Activated CD4-positive, alpha-beta T cell treated with anti-CD3 and anti-CD28 coated beads, Interleukin-2, amount 10 ng/mL, durations not matched to agents 7 days and 5 days (primary cell): ENCODE results near the gene CHAC1. TPM values are rescaled to one million over a fixed set of nuclear protein-coding genes. Genes with fewer than 3 reads are reported as not detected.
"Not testable (repeated sequence)": the region's sequence is repeated elsewhere in the genome, so short reads cannot be mapped to it uniquely, and the experiment has no call there.

ENCODE experiments used
- CTCF ChIA-PET: fragments of 350-600 bp; sonication (Branson Sonifier 250); formaldehyde crosslinking; loops from one replicate; lab custom pipeline; 2021; ENCODE audit warnings: antibody characterized with exemption; lab: Charles Lee
- POLR2A ChIA-PET: fragments of 350-600 bp; sonication (Branson Sonifier 250); formaldehyde crosslinking; loops from one replicate; lab custom pipeline; 2021; ENCODE audit warnings: antibody characterized with exemption; lab: Charles Lee
- DNase-seq: peaks from one replicate; pipeline ENCODE4 v3.0.0-alpha.2; 2020
- H3K27ac Mint-ChIP-seq: one replicate; pipeline ENCODE4 v1.8.0; 2021; ENCODE audit warnings: mild to moderate bottlenecking, moderate library complexity, mixed read lengths
- H3K27me3 Mint-ChIP-seq: one replicate; pipeline ENCODE4 v1.8.0; 2021; ENCODE audit warnings: mixed read lengths
- H3K36me3 Mint-ChIP-seq: one replicate; pipeline ENCODE4 v1.8.0; 2021; ENCODE audit warnings: low read depth, mixed read lengths
- H3K4me1 Mint-ChIP-seq: one replicate; pipeline ENCODE4 v1.8.0; 2021; ENCODE audit warnings: mixed read lengths
- H3K4me3 Mint-ChIP-seq: one replicate; pipeline ENCODE4 v1.8.0; 2021; ENCODE audit warnings: mild to moderate bottlenecking, moderate library complexity, mixed read lengths
- H3K9me3 Mint-ChIP-seq: one replicate; pipeline ENCODE4 v1.8.0; 2021; ENCODE audit warnings: mixed read lengths
- total RNA-seq, 2 experiments: library from RNA; stranded (reverse); gene quantifications; one replicate each; pipeline ENCODE4 v1.2.3, GENCODE V29; 2021

CHAC1 gene
- total RNA-seq, 2 experiments from 2014 or later = 4.7 to 6.7 TPM

DNA sequence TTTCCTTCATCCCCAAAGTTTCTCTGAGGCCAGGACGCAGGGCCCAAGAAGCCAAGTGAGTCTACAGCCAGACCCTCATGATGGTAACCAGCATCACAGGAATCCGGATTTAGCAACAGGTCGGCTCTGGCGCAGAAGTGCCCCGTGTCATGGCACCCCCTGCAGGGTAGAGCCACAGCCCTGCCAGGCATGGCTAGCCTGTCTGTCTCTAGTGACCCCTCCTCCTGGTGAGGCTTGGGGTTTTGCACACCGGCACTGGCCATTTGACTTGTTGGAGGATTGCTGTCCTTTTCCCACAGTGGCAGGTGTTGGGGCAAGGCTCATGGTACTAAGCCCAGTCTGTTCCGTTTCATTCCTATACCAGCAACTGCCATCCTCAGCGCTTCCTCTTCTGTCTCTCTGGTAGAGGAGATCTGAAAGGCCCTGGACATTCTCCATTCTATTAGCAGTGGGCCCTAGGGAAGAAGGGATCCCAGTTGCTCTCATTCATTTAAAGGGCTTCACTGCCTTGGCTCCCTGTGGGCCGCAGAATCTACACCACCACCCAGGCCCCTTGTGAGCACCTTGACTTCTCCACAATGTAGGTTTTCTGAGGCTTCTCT, 9.4 kb upstream of the CHAC1 start:
- Mint-ChIP-seq H3K9me3 (no peaks in the 10 kb centered on the region), H3K4me3 (no peak overlapping the region), H3K36me3 (no peaks in the 10 kb centered on the region), H3K27ac (no peak overlapping the region), H3K4me1 (peaks cover 51% of the 10 kb centered on the region), H3K27me3 (no peaks in the 10 kb centered on the region)
- POLR2A ChIA-PET = no interaction called here
- DNase-seq = no peak
- CTCF ChIA-PET = interaction anchor here (3.3 to 5.3 kb wide), 3 partner anchors 10 to 49 kb away, joined by 17 to 59 read pairs (median 33); partner anchors contain the start of genes CHAC1 and VPS18

DNA sequence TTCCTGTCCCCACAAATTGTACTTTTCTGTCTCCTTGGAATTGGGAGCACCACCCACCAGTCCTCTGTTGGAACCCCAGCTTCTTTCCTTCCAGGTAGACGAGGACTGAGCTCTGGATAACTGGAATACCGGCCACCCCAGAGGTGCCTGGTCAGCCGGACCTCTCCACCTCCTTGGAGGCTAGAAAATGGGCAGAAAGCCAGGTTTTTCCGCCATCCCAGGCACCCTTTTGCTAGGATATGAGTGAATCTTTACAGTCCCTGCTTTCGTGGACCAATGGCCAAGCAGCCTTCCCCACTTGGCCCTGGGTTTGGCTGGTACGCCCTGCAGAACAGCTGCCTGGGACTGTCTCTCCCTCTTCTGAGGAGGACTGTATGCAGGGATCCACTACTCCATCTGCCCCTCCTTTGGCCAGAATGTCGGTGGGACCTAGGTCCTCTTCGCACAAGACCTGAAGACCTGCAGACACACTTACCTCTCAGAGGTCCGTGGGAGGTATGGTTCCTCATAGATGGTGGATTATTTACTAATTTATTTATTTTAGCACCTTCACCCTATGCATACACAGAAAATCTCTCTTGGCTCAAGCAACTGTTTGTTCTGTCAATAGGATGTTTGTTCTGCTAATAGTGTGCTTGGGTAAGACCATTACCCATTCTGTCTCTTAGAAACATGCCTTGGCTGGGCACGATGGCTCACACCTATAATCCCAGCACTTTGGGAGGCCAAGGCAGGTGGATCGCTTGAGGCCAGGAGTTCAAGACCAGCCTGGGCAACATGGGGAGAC, 8.6 kb upstream of the CHAC1 start:
- no peaks in the 10 kb centered on the region for H3K27me3 Mint-ChIP-seq
- H3K27ac Mint-ChIP-seq = no peak overlapping the region
- DNase-seq = no peak
- H3K9me3 Mint-ChIP-seq = no peaks in the 10 kb centered on the region
- CTCF ChIA-PET = interaction anchor here (5.3 kb wide), 1 partner anchor 9 kb away, joined by 59 read pairs; the partner anchor contains the start of gene CHAC1
- POLR2A ChIA-PET = no interaction called here
- H3K4me1 Mint-ChIP-seq = peaks cover 53% of the 10 kb centered on the region
- H3K36me3 Mint-ChIP-seq = no peaks in the 10 kb centered on the region
- no peak overlapping the region for H3K4me3 Mint-ChIP-seq

DNA sequence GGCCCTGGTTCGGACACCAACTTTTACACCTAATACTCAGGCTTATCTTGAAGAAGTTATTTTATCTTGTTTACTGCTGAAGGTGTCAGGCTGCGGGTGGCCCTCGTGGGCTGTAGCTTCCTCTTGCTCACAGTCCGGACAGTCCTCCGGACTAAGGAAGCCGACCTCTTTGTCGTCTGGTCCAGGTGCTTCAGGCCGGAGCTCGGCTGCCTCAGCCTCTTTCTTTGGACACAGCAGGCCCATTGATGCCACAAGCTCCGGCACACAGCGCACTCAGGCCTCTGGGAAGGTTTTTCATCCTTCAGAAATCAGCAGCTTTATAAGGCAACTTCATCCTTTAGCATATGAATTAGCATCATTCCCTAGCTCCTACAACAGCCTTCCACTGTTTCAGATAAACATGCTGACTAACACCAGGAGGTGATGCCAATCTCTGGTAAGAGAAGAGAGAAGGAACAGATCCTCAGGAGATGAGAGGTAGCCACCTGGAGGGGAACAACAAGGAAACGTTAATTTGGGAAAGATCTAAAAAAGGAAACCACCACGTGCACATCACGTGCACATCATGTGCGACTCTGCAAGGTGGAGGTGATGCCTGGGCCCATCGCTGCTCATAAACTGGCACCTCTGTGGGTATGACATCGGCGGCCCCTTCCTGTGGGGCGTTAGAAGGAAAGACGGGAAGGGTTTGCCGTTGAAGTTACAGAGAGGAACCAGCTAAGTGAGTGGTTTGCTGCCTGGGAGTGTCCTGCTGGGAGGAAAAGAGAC, 4.4 kb upstream of the CHAC1 start:
- H3K4me3 Mint-ChIP-seq = no peak overlapping the region
- peaks cover 3% of the 10 kb centered on the region for H3K36me3 Mint-ChIP-seq
- CTCF ChIA-PET = interaction anchor here (0.5 to 9.1 kb wide), 4 partner anchors 5 to 73 kb away, joined by 3 to 59 read pairs (median 4); no protein-coding TSS in a partner anchor
- H3K4me1 Mint-ChIP-seq = peaks cover 37% of the 10 kb centered on the region
- POLR2A ChIA-PET = no interaction called here
- H3K27me3 Mint-ChIP-seq = no peaks in the 10 kb centered on the region
- H3K27ac Mint-ChIP-seq = no peak overlapping the region
- no peak for DNase-seq
- H3K9me3 Mint-ChIP-seq = no peaks in the 10 kb centered on the region

DNA sequence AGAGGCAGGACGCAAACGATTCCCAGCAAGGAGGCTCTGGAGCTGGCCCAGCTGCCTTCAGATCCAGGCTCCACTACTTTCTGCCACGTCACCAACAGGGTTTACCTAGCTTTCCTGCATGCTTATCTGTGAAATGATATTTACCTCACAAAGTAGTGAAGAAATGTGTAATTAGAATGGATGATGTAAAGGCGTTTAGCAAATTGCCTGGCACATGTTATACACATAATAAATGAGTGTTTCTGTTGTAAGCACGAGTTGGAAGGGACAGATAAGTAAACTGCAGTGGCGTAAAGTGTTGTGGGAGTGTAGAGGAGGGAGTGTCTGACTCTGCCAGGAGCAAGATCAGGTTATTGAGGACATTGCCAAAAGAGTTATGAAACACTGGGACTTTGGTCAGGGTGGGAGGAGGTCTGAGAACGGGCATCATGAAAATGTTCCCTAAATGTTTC, 3.5 kb upstream of the CHAC1 start:
- Mint-ChIP-seq H3K36me3 (peaks cover 3% of the 10 kb centered on the region), H3K27ac (no peak overlapping the region), H3K4me1 (peaks cover 40% of the 10 kb centered on the region), H3K27me3 (no peaks in the 10 kb centered on the region), H3K9me3 (no peaks in the 10 kb centered on the region), H3K4me3 (no peak overlapping the region)
- ChIA-PET POLR2A (no interaction called here), CTCF (interaction anchor here (9.1 kb wide), 1 partner anchor 6 kb away, joined by 59 read pairs; no protein-coding TSS in a partner anchor)
- DNase-seq = no peak

DNA sequence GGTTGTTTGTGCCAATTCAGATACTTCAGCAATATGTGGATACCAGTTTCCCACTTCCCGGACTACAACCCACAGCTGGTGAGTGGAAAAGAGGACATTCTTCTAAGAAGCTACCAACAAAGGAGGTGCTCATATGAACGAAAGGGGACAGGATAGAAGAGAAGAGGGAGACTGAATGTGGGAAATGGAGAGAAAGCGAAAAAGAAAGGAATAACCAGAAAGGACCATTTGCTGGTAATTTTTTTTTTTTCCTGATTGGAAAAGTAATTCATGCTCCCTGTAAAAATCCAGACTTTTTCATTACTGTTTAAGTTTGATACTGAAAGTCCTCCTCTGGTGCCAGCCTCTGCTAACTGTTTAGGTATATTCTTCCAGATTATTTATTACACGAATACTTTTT, 1.5 kb upstream of the CHAC1 start:
- peak overlapping the region; percentile 94 for H3K4me3 Mint-ChIP-seq
- ChIA-PET POLR2A (no interaction called here), CTCF (interaction anchor here (0.6 to 9.1 kb wide), 7 partner anchors 8 to 200 kb away, joined by 3 to 59 read pairs (median 9); no protein-coding TSS in a partner anchor)
- H3K27ac Mint-ChIP-seq = peak overlapping the region; percentile 92
- H3K4me1 Mint-ChIP-seq = peaks cover 39% of the 10 kb centered on the region
- no peak for DNase-seq
- no peaks in the 10 kb centered on the region for H3K27me3 Mint-ChIP-seq
- peaks cover 6% of the 10 kb centered on the region for H3K36me3 Mint-ChIP-seq
- no peaks in the 10 kb centered on the region for H3K9me3 Mint-ChIP-seq

DNA sequence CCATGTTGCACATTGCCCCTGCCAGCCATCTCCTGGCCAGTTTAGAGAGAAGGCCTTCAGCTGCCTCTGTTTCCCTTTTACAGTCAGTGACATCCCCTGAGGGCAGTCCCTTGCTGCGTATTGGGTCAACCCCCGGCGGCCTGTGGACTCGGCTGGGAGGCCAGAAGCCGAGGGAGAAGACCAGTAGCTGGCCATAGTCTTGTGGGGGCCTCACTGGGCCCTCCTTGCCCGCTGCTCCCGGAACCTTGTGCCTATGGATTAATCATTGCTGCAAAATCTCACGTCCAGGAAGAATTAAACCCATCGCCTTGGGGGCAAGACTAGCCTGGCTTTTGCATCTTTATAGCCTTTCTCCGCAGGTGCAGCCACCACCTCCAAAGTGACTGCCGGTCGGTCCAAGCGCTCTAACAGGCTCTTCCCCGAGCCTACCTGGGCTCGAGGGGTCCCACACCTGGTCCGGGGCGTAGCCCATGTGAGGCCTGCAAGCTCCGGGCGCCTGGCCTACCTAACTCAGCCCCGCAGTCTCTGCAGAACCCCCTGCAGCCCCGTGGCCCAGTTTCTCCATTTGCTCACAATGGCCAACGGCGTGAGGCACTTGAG, 870 bp upstream of the CHAC1 start:
- Mint-ChIP-seq H3K36me3 (peaks cover 6% of the 10 kb centered on the region), H3K27ac (peak overlapping the region; percentile 92), H3K4me3 (peak overlapping the region; percentile 94), H3K9me3 (no peaks in the 10 kb centered on the region), H3K27me3 (no peaks in the 10 kb centered on the region), H3K4me1 (peaks cover 39% of the 10 kb centered on the region)
- POLR2A ChIA-PET = no interaction called here
- DNase-seq = no peak
- CTCF ChIA-PET = interaction anchor here (2.5 to 9.1 kb wide), 4 partner anchors 9 to 46 kb away, joined by 9 to 59 read pairs (median 16); no protein-coding TSS in a partner anchor

DNA sequence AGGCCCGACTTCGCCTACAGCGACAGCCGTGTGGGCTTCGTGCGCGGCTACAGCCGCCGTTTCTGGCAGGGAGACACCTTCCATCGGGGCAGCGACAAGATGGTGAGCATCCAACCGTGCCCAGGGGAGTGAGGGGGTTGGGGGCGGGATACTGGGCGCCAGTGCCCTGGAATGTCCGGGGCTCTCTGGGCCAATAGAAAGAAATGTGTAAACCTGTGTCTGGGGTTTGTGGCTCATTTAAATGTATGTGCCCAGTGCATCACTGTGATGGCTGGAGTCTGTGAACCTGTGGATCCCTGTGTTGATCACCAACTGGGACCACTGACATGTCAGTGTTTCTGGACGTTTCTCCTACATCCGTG, 423 bp downstream of the CHAC1 start:
- Mint-ChIP-seq H3K27ac (peak overlapping the region; percentile 94), H3K4me1 (peaks cover 39% of the 10 kb centered on the region), H3K4me3 (peak overlapping the region; percentile 94), H3K9me3 (no peaks in the 10 kb centered on the region), H3K36me3 (peaks cover 6% of the 10 kb centered on the region), H3K27me3 (no peaks in the 10 kb centered on the region)
- POLR2A ChIA-PET = interaction anchor here (0.7 kb wide), 1 partner anchor 11 kb away, joined by 3 read pairs; no protein-coding TSS in a partner anchor
- DNase-seq = no peak
- CTCF ChIA-PET = interaction anchor here (0.6 to 9.1 kb wide), 10 partner anchors 9 to 265 kb away, joined by 3 to 59 read pairs (median 6); no protein-coding TSS in a partner anchor

DNA sequence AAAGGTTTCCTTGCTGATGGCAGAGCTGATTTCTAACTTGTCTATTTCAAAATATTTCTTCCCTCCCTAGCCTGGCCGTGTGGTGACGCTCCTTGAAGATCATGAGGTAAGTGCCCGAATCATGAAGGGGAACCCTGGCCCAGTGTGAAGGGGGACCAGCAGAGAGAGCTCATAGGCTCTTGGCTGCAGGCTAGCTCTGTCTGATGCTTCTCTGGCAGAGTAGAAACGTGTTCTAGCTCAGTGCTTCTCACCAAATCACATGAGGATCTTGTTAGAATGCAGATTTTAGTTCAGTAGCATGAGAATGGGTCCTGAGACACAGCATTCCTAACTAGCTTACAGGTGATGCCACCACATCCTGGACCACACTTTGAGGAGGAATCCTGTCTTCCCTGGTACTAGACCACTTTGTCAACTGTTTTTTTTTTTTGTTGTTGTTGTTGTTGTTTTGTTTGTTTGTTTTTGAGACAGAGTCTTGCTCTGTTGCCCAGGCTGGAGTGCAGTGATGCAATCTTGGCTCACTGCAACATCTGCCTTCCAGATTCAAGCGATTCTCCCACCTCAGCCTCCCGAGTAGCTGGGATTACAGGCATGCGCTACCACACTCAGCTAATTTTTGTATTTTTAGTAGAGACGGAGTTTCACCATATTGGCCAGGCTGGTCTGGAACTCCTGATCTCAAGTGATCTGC, 1.0 kb downstream of the CHAC1 start:
- H3K4me1 Mint-ChIP-seq = peaks cover 35% of the 10 kb centered on the region
- not testable (repeated sequence) for H3K27me3 Mint-ChIP-seq, DNase-seq, H3K36me3 Mint-ChIP-seq, H3K9me3 Mint-ChIP-seq
- peak overlapping the region; percentile 65 for H3K27ac Mint-ChIP-seq
- peak overlapping the region; percentile 94 for H3K4me3 Mint-ChIP-seq
- ChIA-PET CTCF (interaction anchor here (0.6 to 9.1 kb wide), 9 partner anchors 10 to 322 kb away, joined by 3 to 59 read pairs (median 5); no protein-coding TSS in a partner anchor), POLR2A (interaction anchor here (0.5 to 0.7 kb wide), 2 partner anchors 12 to 293 kb away, joined by 4 read pairs; no protein-coding TSS in a partner anchor)

DNA sequence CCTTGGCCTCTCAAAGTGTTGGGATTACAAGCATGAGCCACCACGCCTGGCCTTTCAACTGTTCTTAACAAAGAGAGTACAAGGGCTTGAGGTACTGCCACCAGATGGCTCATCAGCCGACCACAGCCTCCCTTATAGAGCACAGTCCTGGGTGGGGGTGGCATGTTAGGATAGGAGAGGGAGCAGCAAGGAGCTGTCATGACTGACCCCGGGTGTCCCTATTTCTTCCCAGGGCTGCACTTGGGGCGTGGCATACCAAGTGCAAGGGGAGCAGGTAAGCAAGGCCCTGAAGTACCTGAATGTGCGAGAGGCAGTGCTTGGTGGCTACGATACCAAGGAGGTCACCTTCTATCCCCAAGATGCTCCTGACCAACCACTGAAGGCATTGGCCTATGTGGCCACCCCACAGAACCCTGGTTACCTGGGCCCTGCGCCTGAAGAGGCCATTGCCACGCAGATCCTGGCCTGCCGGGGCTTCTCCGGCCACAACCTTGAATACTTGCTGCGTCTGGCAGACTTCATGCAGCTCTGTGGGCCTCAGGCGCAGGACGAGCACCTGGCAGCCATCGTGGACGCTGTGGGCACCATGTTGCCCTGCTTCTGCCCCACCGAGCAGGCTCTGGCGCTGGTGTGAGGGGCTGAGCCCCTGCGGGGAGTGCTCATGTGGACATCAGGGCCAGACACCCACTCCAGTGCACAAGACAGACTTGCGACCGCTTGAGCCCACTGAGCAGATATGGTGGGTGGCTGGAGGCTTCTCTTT, 2.1 kb downstream of the CHAC1 start:
- Mint-ChIP-seq H3K27me3 (no peaks in the 10 kb centered on the region), H3K36me3 (peaks cover 6% of the 10 kb centered on the region), H3K9me3 (no peaks in the 10 kb centered on the region), H3K27ac (no peak overlapping the region), H3K4me1 (peaks cover 35% of the 10 kb centered on the region), H3K4me3 (peak overlapping the region; percentile 94)
- CTCF ChIA-PET = interaction anchor here (0.7 to 9.1 kb wide), 7 partner anchors 9 to 324 kb away, joined by 3 to 59 read pairs (median 3); no protein-coding TSS in a partner anchor
- POLR2A ChIA-PET = no interaction called here
- no peak for DNase-seq

DNA sequence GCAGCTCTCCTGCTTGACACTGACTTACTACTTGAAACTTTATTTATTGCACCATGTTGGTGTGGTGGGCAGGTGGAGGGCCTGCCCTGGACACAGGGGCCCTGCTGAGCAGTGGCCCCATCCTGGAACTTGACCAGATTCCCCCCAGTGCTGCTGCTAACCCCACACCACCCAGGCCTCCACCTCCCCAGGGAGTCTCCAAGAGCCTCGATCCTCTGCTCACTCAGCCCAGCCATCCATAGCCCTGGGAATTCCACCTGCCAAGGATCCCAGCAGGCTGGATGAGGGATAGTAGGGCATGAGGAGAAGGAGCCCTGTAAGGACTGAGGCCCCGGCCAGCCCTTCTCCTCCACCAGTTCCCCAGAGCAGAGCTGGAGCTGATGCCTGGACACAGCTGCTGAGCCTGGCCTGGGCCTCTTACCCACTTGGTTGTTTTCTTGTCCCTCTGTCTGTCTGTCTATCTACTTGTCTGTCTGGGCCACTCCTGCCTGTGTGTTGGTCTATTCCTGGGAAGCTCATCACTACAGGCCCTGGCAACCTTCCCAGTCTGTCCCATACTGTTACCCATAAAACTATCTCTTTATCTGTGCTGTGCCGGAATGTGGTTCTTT, 2.8 kb downstream of the CHAC1 start:
- Mint-ChIP-seq H3K9me3 (no peaks in the 10 kb centered on the region), H3K36me3 (peaks cover 6% of the 10 kb centered on the region), H3K27me3 (no peaks in the 10 kb centered on the region), H3K27ac (peak overlapping the region; percentile 46), H3K4me3 (no peak overlapping the region), H3K4me1 (peaks cover 35% of the 10 kb centered on the region)
- POLR2A ChIA-PET = no interaction called here
- DNase-seq = no peak
- CTCF ChIA-PET = interaction anchor here (1.0 to 9.1 kb wide), 2 partner anchors 13 to 49 kb away, joined by 3 to 59 read pairs; no protein-coding TSS in a partner anchor
